Esophagus muscularis mucosa (tissue), 4 donors: Measurements from ENCODE around the gene TNS1. TPM values are rescaled to one million over a fixed set of nuclear protein-coding genes. Genes with fewer than 3 reads are reported as not detected.

ENCODE experiments used
- DNase-seq: peaks from one replicate; pipeline ENCODE4 v3.0.0-alpha.2; 2017; ENCODE audit errors: extremely low spot score
- H3K27ac ChIP-seq, 4 donors: fragments of 200-600 bp; sonication (generic); replicated peaks in 1 of 4; 1 replicate in 3 of 4; 2 replicates in 1 of 4; pipeline ENCODE4 v1.5.1; 2016 to 2019; ENCODE audit warnings: mild to moderate bottlenecking in 1 of 4
- H3K27me3 ChIP-seq, 4 donors: fragments of 200-600 bp; sonication (generic); one replicate each; pipeline versions ENCODE4 v1.5.1 to v1.6.0; 2016 to 2019
- H3K36me3 ChIP-seq, 4 donors: fragments of 200-600 bp; sonication (generic); one replicate each; pipeline ENCODE4 v1.5.1; 2016 to 2019
- H3K4me1 ChIP-seq, 4 donors: fragments of 200-600 bp; sonication (generic); one replicate each; pipeline ENCODE4 v1.5.1; 2016 to 2019
- H3K4me3 ChIP-seq, 4 donors: fragments of 200-600 bp; sonication (generic); 1 replicate in 2 of 4; 2 replicates in 2 of 4; pipeline ENCODE4 v1.5.1; 2016 to 2019; ENCODE audit warnings: mild to moderate bottlenecking in 4 of 4, moderate library complexity in 1 of 4
- H3K9me3 ChIP-seq, 4 donors: fragments of 200-600 bp; sonication (generic); 1 replicate in 3 of 4; 2 replicates in 1 of 4; pipeline ENCODE4 v1.5.1; 2016 to 2019
- EP300 ChIP-seq: sonication (generic); formaldehyde crosslinking; IDR thresholded peaks from one replicate; pipeline ENCODE4 v1.6.1; 2017; ENCODE audit warnings: antibody characterized with exemption
- POLR2A ChIP-seq: fragments of 450-650 bp; IDR thresholded peaks from one replicate; pipeline ENCODE4 v1.6.1; 2017; ENCODE audit warnings: antibody characterized with exemption, moderate library complexity, mild to moderate bottlenecking, low read depth
- POLR2AphosphoS5 ChIP-seq, 2 donors: sonication (generic); formaldehyde crosslinking; IDR thresholded peaks; one replicate each; pipeline ENCODE4 v1.6.1; 2017; ENCODE audit warnings: antibody characterized with exemption in 2 of 2
- WGBS: methylation state at CpG from one replicate; pipeline ENCODE4 v1.1.5; 2018; 5-methylcytosine and 5-hydroxymethylcytosine counted together
- intact Hi-C: fragments of 100-400 bp; cut with DNase I; formaldehyde crosslinking; loops from one replicate; pipeline ENCODE4 v1.15.1; 2023
- total RNA-seq, 4 donors: library from RNA; depleted of rRNA; stranded (reverse); fragments of >200 nt; gene quantifications; one replicate each; pipeline versions ENCODE4 v1.1.0 to v1.2.1, GENCODE V29; 2016
- TF ChIP-seq, protein P1 (sequence below), 3 experiments: fragments of 200-600 bp in 2 of 3; fragments of 450-650 bp in 1 of 3; sonication (generic) in 2 of 3; IDR thresholded peaks; one replicate each; pipeline ENCODE4 v1.5.1; 2017 to 2019; ENCODE audit warnings: antibody characterized with exemption in 3 of 3, mild to moderate bottlenecking in 2 of 3, moderate library complexity in 1 of 3

TNS1 gene
- total RNA-seq, 4 donors from 2014 or later: 1,001 to 2,170 (median 1,411) TPM

DNA sequence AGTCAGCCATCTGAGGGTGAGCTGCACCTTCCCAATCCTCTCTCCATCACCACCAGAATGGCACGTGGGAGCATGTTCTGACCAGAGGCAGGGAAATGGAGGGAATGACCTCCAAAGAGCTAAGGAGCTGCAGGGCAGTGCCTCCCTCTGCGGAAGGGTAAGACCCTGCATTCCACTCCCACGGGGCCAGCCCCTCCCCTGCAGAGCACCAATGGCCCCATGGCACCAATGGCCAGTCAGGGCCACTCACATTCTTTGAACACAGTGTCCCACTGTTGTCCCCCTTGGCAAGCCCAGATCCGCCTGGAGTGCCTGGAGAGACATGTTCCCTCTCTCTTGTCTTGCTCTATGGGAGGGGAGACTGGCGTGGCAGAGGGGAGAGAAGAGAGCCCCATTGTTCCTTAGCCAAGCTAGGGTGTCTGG is 164.4 kb downstream of the TNS1 start:
- DNase-seq: no peak
- intact Hi-C loops: no loop called here
- H3K36me3 ChIP-seq: peaks cover 16 to 69% (median 65%) of the 10 kb centered on the region in 4 donors
- TF ChIP-seq POLR2A (no peak), POLR2AphosphoS5 (IDR thresholded peaks at IDR 0.05) (peak; percentile 44 to 75)
- peaks cover 98 to 100% (median 100%) of the 10 kb centered on the region in 4 donors for H3K4me1 ChIP-seq
- peak overlapping the region; percentile 83 to 90 (median 88) for H3K27ac ChIP-seq
- H3K9me3 ChIP-seq: no peaks in the 10 kb centered on the region
- WGBS: 60% methylated on average over 5 of the region's 5 CpGs
- H3K27me3 ChIP-seq: no peaks in the 10 kb centered on the region
- H3K4me3 ChIP-seq: no peak overlapping the region

DNA sequence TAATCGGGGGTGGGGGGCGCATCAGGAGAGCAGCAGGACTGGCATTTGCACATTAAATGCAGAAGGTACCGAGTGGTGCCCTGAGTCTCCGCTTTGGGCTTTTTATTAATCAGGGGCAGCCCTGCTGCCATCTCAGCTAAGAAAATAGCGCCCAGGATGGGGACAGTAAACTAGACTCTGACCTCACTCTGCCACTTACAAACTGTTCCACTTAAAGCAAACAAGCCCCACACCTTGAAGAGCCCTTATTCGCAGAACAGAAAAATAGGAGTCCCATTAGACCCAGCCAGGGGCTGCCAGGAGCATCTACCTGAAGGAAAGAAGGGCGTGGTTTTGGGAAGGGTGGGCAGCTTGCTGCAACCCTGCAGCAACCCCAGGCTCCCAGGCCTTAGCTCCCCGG is 165.3 kb downstream of the TNS1 start:
- intact Hi-C loops: no loop called here
- Histone ChIP-seq H3K4me1 (peaks cover 98 to 100% (median 100%) of the 10 kb centered on the region in 4 donors), H3K27me3 (no peaks in the 10 kb centered on the region), H3K27ac (peak overlapping the region; percentile 83 to 90 (median 88)), H3K36me3 (peaks cover 24 to 73% (median 70%) of the 10 kb centered on the region in 4 donors), H3K4me3 (no peak overlapping the region), H3K9me3 (no peaks in the 10 kb centered on the region)
- TF ChIP-seq POLR2AphosphoS5 (IDR thresholded peaks at IDR 0.05) (no peak), EP300 (no peak), POLR2A (no peak)
- TF ChIP-seq, protein P1, sequence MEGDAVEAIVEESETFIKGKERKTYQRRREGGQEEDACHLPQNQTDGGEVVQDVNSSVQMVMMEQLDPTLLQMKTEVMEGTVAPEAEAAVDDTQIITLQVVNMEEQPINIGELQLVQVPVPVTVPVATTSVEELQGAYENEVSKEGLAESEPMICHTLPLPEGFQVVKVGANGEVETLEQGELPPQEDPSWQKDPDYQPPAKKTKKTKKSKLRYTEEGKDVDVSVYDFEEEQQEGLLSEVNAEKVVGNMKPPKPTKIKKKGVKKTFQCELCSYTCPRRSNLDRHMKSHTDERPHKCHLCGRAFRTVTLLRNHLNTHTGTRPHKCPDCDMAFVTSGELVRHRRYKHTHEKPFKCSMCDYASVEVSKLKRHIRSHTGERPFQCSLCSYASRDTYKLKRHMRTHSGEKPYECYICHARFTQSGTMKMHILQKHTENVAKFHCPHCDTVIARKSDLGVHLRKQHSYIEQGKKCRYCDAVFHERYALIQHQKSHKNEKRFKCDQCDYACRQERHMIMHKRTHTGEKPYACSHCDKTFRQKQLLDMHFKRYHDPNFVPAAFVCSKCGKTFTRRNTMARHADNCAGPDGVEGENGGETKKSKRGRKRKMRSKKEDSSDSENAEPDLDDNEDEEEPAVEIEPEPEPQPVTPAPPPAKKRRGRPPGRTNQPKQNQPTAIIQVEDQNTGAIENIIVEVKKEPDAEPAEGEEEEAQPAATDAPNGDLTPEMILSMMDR (IDR thresholded peaks at IDR 0.05): no peak
- no peak for DNase-seq
- WGBS: 78% methylated on average over 8 of the region's 8 CpGs

DNA sequence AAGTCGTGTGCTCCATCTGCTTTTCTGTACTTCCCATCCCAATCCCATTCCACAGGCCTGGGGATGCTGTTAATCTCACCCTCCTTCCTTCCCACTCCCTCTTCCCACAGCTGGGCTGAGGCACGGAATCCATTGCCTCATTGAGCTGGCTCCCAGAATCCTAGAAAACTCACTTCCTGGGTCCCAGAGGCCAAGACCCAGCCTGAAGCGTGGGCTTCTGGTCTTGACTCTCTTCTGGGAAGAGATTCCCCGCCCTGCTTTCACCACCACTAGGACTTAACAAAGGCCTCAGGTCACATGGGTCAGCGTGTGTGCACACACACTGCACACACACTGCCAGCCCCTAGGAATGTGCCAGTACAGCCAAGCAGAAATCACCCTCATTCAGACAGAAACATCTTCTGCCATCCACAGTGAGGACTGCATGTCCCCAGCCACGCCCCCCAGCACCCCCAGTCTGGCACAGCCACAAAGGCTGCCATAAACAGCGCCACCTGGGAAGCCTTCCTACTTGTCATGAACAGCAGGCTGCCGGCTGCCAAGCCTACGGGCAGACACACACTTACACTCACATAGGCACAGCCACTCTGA is 165.8 kb downstream of the TNS1 start:
- H3K27me3 ChIP-seq: no peaks in the 10 kb centered on the region
- H3K4me3 ChIP-seq: no peak overlapping the region
- WGBS: 34% methylated on average over 8 of the region's 9 CpGs
- peak; percentile 96 for DNase-seq
- intact Hi-C loops: no loop called here
- TF ChIP-seq EP300 (peak; percentile 81), POLR2A (no peak), POLR2AphosphoS5 (IDR thresholded peaks at IDR 0.05) (peak; percentile 79 to 87)
- TF ChIP-seq, protein P1 (IDR thresholded peaks at IDR 0.05): peak; percentile 13 to 38 (median 24)
- peak overlapping the region; percentile 83 to 90 (median 88) for H3K27ac ChIP-seq
- H3K9me3 ChIP-seq: no peaks in the 10 kb centered on the region
- H3K4me1 ChIP-seq: peaks cover 98 to 100% (median 100%) of the 10 kb centered on the region in 4 donors
- H3K36me3 ChIP-seq: peaks cover 30 to 76% (median 71%) of the 10 kb centered on the region in 4 donors

DNA sequence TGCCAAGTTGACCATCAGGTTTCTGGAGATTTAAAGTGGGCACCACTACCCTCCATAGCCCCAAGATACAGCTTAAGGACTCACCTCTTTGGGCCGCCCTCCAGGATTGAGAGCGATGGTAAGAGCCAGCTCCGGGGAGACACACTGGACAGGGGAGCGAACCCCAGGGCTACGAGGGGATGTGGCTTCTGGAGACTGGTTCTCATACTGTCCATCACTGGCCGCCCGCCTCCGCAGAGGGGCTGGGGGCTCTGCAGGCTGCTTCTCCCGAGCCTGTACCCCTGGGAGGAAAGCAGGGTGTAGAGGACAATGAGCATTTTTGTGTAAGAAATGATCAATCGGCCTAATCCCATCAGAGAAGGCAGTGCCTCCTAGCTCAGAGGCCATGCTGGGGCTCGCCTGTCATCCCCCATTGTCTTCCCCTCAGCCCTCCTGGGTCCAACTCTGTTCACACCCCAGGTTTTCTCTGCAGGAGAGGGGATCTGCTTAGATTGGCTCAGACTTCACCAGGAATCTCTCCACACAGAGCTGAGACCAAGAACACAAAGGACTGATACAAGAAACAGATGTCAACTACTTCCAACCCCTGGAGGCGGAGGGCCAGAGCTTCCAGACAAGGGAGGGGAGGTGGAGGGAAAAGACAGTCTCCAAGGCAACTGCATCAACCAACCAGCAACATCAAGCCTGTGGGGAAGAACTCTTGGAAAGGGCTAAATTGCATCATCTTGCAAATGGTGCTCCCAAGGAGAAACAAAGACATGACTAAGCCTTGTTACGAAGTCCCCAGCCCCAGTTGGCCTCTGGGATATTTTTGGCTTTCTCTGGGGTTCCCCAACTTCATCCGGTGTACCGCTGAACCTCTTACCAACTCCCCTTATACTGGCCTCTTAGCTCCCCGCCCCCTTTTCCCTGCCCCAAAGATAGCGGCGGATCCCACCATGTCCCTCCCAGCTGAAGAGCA is 166.6 kb downstream of the TNS1 start:
- peak; percentile 96 for DNase-seq
- peak overlapping the region; percentile 83 to 90 (median 88) for H3K27ac ChIP-seq
- no peaks in the 10 kb centered on the region for H3K9me3 ChIP-seq
- intact Hi-C loops: no loop called here
- WGBS: 57% methylated on average over 17 of the region's 18 CpGs
- no peak overlapping the region for H3K4me3 ChIP-seq
- peaks cover 97 to 100% (median 100%) of the 10 kb centered on the region in 4 donors for H3K4me1 ChIP-seq
- H3K27me3 ChIP-seq: no peaks in the 10 kb centered on the region
- peaks cover 34 to 76% (median 70%) of the 10 kb centered on the region in 4 donors for H3K36me3 ChIP-seq
- TF ChIP-seq, protein P1 (IDR thresholded peaks at IDR 0.05): no peak
- peak; percentile 77 to 82 for TF ChIP-seq POLR2AphosphoS5 (IDR thresholded peaks at IDR 0.05)
- TF ChIP-seq EP300: no peak
